Mucosa of descending colon (tissue), 3 donors: ENCODE data around the gene FBRSL1. TPM values are rescaled to one million over a fixed set of nuclear protein-coding genes. Genes with fewer than 3 reads are reported as not detected.

Experiments
- ATAC-seq: fragments of 200-7000 bp; cut with Tn5 transposase; one replicate; pipeline ENCODE4 v1.9.1; 2020; ENCODE audit warnings: mild to moderate bottlenecking, moderate library complexity
- DNase-seq, 3 donors: peaks; one replicate each; pipeline ENCODE4 v3.0.0-alpha.2; 2020
- H3K36me3 ChIP-seq: fragments of 200-600 bp; one replicate; pipeline ENCODE4 v1.8.0; 2021; ENCODE audit warnings: low read depth, mild to moderate bottlenecking
- H3K4me1 ChIP-seq: fragments of 200-600 bp; one replicate; pipeline ENCODE4 v1.8.0; 2021; ENCODE audit warnings: low read depth, mild to moderate bottlenecking
- H3K4me3 ChIP-seq: fragments of 200-600 bp; one replicate; pipeline ENCODE4 v1.8.0; 2021; ENCODE audit warnings: mild to moderate bottlenecking
- H3K9me3 ChIP-seq: fragments of 200-600 bp; one replicate; pipeline ENCODE4 v1.8.0; 2021; ENCODE audit warnings: mild to moderate bottlenecking
- CTCF ChIP-seq: fragments of 200-600 bp; IDR thresholded peaks from one replicate; pipeline ENCODE4 v1.8.0; 2022; ENCODE audit warnings: antibody characterized with exemption, mild to moderate bottlenecking
- intact Hi-C, 2 donors: fragments of 100-400 bp; cut with DNase I in 1 of 2; cut with micrococcal nuclease in 1 of 2; formaldehyde crosslinking; loops; one replicate each; pipeline versions ENCODE4 v1.11.0 to v1.11.1; 2022; cut with DNase I, micrococcal nuclease
- total RNA-seq, 3 donors: library from RNA; stranded (reverse); fragmentation: NEBNext Ultra II Directional in 2 of 3; extraction: Animal tissue kit (Norgen Biotek cat#: 25700) in 2 of 3; gene quantifications; one replicate each; pipeline versions ENCODE4 v1.2.1 to v1.2.4, GENCODE V29; 2021 to 2023
- donor health status: DM: no; HTN: no; CAD: no; lungs with moderate emphysema.
- donor health status: DM: no; HTN: no; CAD: no.
- donor health status: DM: no; HTN: yes; CAD: no.

Gene FBRSL1
- total RNA-seq, 3 donors from 2014 or later: 54.7 to 68.5 (median 55.6) TPM

DNA sequence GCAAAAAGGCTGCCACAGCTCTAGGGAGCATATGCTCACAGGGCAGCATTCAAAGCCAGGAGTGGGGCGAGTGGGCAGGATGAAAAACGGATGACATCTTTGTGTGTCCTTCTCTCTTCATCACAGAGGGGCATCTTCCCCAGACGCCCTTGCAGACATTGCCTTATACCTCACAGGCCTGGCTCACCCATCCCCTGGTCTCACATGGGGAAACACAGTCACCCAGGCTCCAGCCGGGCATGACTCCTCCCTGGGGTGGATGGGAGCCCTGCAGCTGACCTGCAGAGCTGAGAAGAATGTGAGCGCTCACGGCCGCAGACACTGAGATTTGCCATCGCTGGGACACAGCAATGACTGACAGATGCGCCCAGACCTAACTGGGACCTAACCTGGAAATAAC lies 7.2 kb upstream of the FBRSL1 start:
- TF ChIP-seq CTCF: no peak
- intact Hi-C loops: no loop called here
- no peaks in the 10 kb centered on the region for H3K36me3 ChIP-seq
- no peak overlapping the region for H3K4me3 ChIP-seq
- H3K4me1 ChIP-seq: no peaks in the 10 kb centered on the region
- no peak for DNase-seq
- no peak for ATAC-seq
- H3K9me3 ChIP-seq: no peaks in the 10 kb centered on the region

DNA sequence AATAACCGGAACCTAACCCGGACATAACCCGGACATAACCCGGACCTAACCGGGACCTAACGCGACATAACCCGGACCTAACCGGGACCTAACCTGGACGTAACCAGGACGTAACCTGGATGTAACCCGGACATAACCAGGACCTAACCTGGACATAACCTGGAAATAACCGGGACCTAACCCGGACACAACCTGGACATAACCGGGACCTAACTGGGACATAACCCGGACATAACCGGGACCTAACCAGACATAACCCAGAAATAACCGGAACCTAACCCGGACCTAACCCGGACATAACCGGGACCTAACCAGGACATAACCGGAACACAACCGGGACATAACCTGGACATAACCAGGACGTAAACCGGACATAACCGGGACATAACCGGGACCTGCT lies 6.7 kb upstream of the FBRSL1 start:
- no peak for TF ChIP-seq CTCF
- intact Hi-C loops: no loop called here
- no peaks in the 10 kb centered on the region for H3K36me3 ChIP-seq
- no peak for ATAC-seq
- no peaks in the 10 kb centered on the region for H3K9me3 ChIP-seq
- no peak overlapping the region for H3K4me3 ChIP-seq
- DNase-seq: no peak
- H3K4me1 ChIP-seq: no peaks in the 10 kb centered on the region

- intact Hi-C loops: no loop called here
- H3K4me1 ChIP-seq: peaks cover under 1% of the 10 kb centered on the region
- no peaks in the 10 kb centered on the region for H3K9me3 ChIP-seq
- no peak overlapping the region for H3K4me3 ChIP-seq
- ATAC-seq (no peak), DNase-seq (no peak)
- no peaks in the 10 kb centered on the region for H3K36me3 ChIP-seq
- TF ChIP-seq CTCF: no peak
Measured at GRCh38 chr12:132483612-132484011, 6.3 kb upstream of the FBRSL1 start.

DNA sequence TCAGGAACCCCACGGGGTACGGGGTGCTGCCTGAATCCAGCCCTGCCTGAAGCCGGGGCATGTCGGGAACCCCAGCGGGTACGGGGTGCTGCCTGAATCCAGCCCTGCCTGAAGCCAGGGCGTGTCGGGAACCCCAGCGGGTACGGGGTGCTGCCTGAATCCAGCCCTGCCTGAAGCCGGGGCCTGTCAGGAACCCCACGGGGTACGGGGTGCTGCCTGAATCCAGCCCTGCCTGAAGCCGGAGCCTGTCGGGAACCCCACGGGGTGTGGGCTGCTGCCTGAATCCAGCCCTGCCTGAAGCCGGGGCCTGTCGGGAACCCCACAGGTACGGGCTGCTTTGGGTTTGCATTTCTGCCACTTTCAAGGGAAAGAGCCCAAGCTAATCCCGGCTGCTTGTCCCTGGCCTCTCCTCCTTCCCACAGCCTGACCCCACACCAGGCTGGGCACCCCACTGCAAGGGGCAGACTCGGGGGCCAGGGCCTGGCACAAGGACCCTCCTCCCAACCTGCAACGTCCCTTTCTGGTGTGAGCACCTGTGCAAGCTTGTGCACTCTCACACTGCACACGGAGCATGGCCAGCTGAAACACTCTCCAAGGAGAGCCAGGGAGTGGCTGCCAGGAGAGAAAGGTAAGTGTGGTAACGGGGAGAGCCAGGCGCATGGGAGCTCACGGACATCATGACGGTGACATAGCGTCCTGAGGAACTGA lies 5.6 kb upstream of the FBRSL1 start:
- Histone ChIP-seq H3K9me3 (no peaks in the 10 kb centered on the region), H3K4me1 (peaks cover 3% of the 10 kb centered on the region), H3K36me3 (no peaks in the 10 kb centered on the region), H3K4me3 (no peak overlapping the region)
- no peak for DNase-seq
- no peak for TF ChIP-seq CTCF
- ATAC-seq: no peak
- intact Hi-C loops: no loop called here

DNA sequence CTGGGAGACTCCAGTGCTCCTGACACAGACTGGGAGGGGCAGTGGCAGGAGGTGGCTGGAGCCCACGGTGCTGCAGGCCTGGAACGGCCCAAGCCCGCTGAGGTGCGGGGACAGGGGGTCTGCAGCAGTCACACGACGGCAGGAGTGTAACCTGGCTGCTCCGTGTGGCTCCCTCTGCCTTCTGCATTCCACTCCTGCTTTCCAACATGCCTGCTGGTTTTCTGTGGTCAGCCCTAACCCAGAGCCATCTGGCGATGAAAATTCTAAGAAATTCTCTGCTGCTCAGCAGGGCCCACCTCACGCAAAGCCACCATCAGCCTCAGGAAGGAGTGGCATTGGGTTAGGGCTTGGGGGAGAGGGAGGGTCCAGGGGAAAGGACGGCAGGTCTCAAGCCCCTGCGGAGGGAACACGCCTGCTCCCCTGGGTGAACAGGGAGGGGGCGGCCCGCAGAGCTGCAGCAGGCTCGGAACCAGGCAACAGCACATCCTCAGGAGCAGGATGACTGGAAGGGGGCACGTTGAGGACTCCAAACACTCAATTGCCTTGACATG lies 5.0 kb upstream of the FBRSL1 start:
- Histone ChIP-seq H3K4me3 (no peak overlapping the region), H3K36me3 (no peaks in the 10 kb centered on the region), H3K4me1 (peaks cover 3% of the 10 kb centered on the region), H3K9me3 (no peaks in the 10 kb centered on the region)
- no peak for ATAC-seq
- DNase-seq: peak in 1 of 3 donors; percentile 19
- TF ChIP-seq CTCF: no peak
- intact Hi-C loops: no loop called here
